ENCODE measurements around the gene UXS1. TPM values are rescaled to one million over a fixed set of nuclear protein-coding genes. Genes with fewer than 3 reads are reported as not detected.

The UXS1 gene
- total and polyA plus RNA-seq, 2 of the 8 experiments (the other 6 are each of a cell fraction or from before 2014, with no cell fraction given) = 44.5 to 63.4 TPM

- WGBS, 2 experiments (ENCODE audit: extremely low coverage in 1 of 2, insufficient coverage in 1 of 2, insufficient read length in 1 of 2, insufficient replicate concordance in 2 of 2, low coverage in 1 of 2, low lambda C conversion rate in 2 of 2, missing lambda C conversion rate in 1 of 2) = 89% methylated on average over 7 of the region's 7 CpGs; no CpG with 5 or more reads in 1 of the 2 experiments
- Histone ChIP-seq H3K18ac (ENCODE audit: extremely low read depth, low read length) (no peak overlapping the region), H2BK12ac (ENCODE audit: low read depth, low read length) (no peak overlapping the region), H3K4me2 (ENCODE audit: insufficient read depth in 1 of 2, low read depth in 2 of 2, low read length in 2 of 2) (no peak overlapping the region), H2BK20ac (ENCODE audit: low read length) (no peak overlapping the region), H3K4ac (replicated peaks; ENCODE audit: insufficient read length, low read depth, low read length) (no peak overlapping the region), H3K9ac (replicated peaks in 1 of 4; ENCODE audit: extremely low read depth in 1 of 4, low read depth in 3 of 4, low read length in 3 of 4) (no peak overlapping the region), H2BK120ac (replicated peaks; ENCODE audit: low read depth, low read length) (no peak overlapping the region), H2BK5ac (ENCODE audit: low read depth, low read length) (no peak overlapping the region), H4K20me1 (replicated peaks in 1 of 2; ENCODE audit: control insufficient read depth in 1 of 2, insufficient read depth in 2 of 2, low read length in 2 of 2) (peaks cover 0 to 2% of the 10 kb centered on the region in 2 experiments), H3K4me3 (ENCODE audit: extremely low read depth in 1 of 4, insufficient read depth in 2 of 4, low read depth in 3 of 4, low read length in 4 of 4) (no peak overlapping the region), H2BK15ac (ENCODE audit: low read length) (no peak overlapping the region), H4K91ac (replicated peaks; ENCODE audit: insufficient read length, low read length) (no peak overlapping the region), H3K79me2 (ENCODE audit: control insufficient read depth in 1 of 2, insufficient read depth in 2 of 2, low read length in 2 of 2) (peaks cover 3 to 23% of the 10 kb centered on the region in 2 experiments; a peak in 3 of 4 replicates), H3K9me3 (ENCODE audit: insufficient read depth in 2 of 2, low read depth in 1 of 2, low read length in 1 of 2) (no peaks in the 10 kb centered on the region), H4K5ac (ENCODE audit: insufficient read length, low read depth, low read length) (no peak overlapping the region), H2AFZ (ENCODE audit: low read length) (no peak overlapping the region), H3K23ac (ENCODE audit: insufficient read length) (no peak overlapping the region), H3K27ac (ENCODE audit: low read depth, low read length) (no peak overlapping the region), H3K23me2 (ENCODE audit: low read depth, low read length) (no peaks in the 10 kb centered on the region), H3K14ac (ENCODE audit: insufficient read length) (no peak overlapping the region), H3K4me1 (replicated peaks in 1 of 4; ENCODE audit: control insufficient read depth in 3 of 4, insufficient read depth in 4 of 4, low read length in 3 of 4) (peaks cover 2 to 7% (median 6%) of the 10 kb centered on the region in 4 experiments), H3K56ac (replicated peaks; ENCODE audit: insufficient read length, low read depth, low read length) (no peak overlapping the region), H3K36me3 (ENCODE audit: control insufficient read depth in 2 of 4, insufficient read depth in 4 of 4, low read length in 3 of 4) (peaks cover 0 to 24% (median 18%) of the 10 kb centered on the region in 4 experiments; a peak in 6 of 8 replicates), H4K8ac (ENCODE audit: extremely low read depth, insufficient read depth, low read length) (no peak overlapping the region), H2AK5ac (ENCODE audit: low read depth, low read length) (no peak overlapping the region), H3K79me1 (ENCODE audit: low read depth, low read length) (peaks cover 9% of the 10 kb centered on the region), H3K27me3 (replicated peaks in 1 of 4; ENCODE audit: control insufficient read depth in 3 of 4, extremely low read depth in 1 of 4, insufficient read depth in 3 of 4, low read length in 3 of 4) (no peaks in the 10 kb centered on the region)
- ChIA-PET CTCF (ENCODE audit: partially characterized antibody) (no interaction called here), POLR2A (ENCODE audit: partially characterized antibody) (no interaction called here)
- no peak for FAIRE-seq
- no peak for DNase-seq (ENCODE audit: low read depth in 1 of 2, low spot score in 2 of 2)
- TF ChIP-seq BACH1 (IDR thresholded peaks at IDR 0.05; ENCODE audit: low read length) (no peak), SP1 (IDR thresholded peaks at IDR 0.05; ENCODE audit: low read depth, low read length) (no peak), FOSL1 (IDR thresholded peaks at IDR 0.05; ENCODE audit: insufficient read depth, low read depth, low read length) (no peak), CBX8 (IDR thresholded peaks at IDR 0.05; ENCODE audit: borderline replicate concordance, low read depth, low read length) (no peak), KDM1A (IDR thresholded peaks at IDR 0.05; ENCODE audit: borderline replicate concordance, low read length) (no peak), KDM4A (IDR thresholded peaks at IDR 0.05; ENCODE audit: low read depth, low read length, severe bottlenecking) (no peak), CTBP2 (IDR thresholded peaks at IDR 0.05; ENCODE audit: borderline replicate concordance, insufficient read depth, insufficient read length, low read length) (no peak), ZNF274 (IDR thresholded peaks at IDR 0.05; ENCODE audit: borderline replicate concordance, extremely low read depth, low read length) (no peak), RAD21 (IDR thresholded peaks at IDR 0.05 in 1 of 2, conservative IDR thresholded peaks at IDR 0.05 in 1 of 2; ENCODE audit: low read depth in 2 of 2, low read length in 2 of 2) (no peak)
Observed at GRCh38 chr2:106126295-106126694, 67.8 kb downstream of the UXS1 start.

All from H1 (cell line).